Activated T-cell treated with anti-CD3 and anti-CD28 coated beads for 24 hours (primary cell): ENCODE data around the gene PCDHGA3.
"Not testable (repeated sequence)": the region's sequence is repeated elsewhere in the genome, so short reads cannot be mapped to it uniquely, and the experiment has no call there.

Experiments used
- DNase-seq: peaks from one replicate; pipeline ENCODE4 v3.0.0-alpha.2; 2020; ENCODE audit warnings: low read depth

Gene PCDHGA3

GRCh38 chr5:141349917-141350619 lies 6.4 kb downstream of the PCDHGA3 start, which contains the start of gene PCDHGB1:
Gene PCDHGB1 (plus strand): TSS chr5:141350099. CDS start chr5:141350261, 162 bp downstream.
- DNase-seq, result no peak

DNA sequence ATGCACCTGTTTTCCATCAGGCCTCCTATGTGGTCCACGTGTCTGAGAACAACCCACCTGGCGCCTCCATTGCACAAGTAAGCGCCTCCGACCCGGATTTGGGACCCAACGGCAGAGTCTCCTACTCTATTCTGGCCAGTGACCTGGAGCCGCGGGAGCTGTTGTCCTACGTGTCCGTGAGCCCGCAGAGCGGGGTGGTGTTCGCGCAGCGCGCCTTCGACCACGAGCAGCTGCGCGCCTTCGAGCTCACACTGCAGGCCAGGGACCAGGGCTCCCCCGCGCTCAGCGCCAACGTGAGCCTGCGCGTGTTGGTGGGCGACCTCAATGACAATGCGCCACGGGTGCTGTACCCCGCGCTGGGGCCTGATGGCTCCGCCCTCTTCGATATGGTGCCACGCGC lies 8.0 kb downstream of the PCDHGA3 start:
- no peak for DNase-seq

GRCh38 chr5:141354900-141355469 lies 11.4 kb downstream of the PCDHGA3 start, which contains the start of gene PCDHGA4:
Gene PCDHGA4 (plus strand): TSS chr5:141355021. CDS start chr5:141355108, 87 bp downstream.
- DNase-seq, result no peak

- DNase-seq, result no peak
Observed at GRCh38 chr5:141355641-141356040, 12.0 kb downstream of the PCDHGA3 start.

GRCh38 chr5:141356133-141356532 lies 12.5 kb downstream of the PCDHGA3 start:
- DNase-seq, result no peak

- no peak for DNase-seq
Observed at GRCh38 chr5:141356950-141357349, 13.3 kb downstream of the PCDHGA3 start.

DNA sequence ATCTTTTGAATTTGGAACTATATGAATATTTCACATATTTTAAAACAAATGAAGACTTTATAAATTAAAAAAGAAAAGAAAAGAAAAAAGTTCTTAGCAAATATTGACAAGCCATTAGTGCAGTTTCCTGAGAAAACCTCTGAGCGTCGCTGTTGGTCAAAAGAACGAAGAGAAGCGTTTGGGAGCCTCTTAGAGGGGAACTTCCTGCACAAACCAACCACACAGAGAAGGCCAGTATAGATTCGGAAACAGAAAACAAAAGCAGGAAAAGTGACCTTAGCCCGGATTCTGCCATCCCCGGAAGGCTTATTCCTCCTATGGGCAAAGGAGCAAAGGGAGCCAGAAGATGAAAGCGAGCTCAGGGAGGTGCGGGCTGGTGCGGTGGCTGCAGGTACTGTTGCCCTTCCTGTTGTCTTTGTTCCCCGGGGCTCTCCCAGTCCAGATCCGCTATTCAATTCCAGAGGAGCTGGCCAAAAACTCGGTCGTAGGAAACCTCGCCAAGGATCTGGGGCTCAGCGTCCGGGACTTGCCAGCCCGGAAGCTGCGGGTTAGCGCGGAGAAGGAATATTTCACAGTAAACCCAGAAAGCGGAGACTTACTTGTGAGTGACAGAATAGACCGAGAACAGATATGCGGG lies 16.3 kb downstream of the PCDHGA3 start, which contains the start of gene PCDHGB2:
Gene PCDHGB2 (plus strand): TSS at position 205 of the 637 bp plus-strand sequence. CDS start 142 bp downstream, at position 347.
- no peak for DNase-seq

- DNase-seq, result no peak
Observed at GRCh38 chr5:141360685-141361084, 17.1 kb downstream of the PCDHGA3 start.

- no peak for DNase-seq
Observed at GRCh38 chr5:141362719-141363118, 19.1 kb downstream of the PCDHGA3 start.

GRCh38 chr5:141363952-141364660 lies 20.5 kb downstream of the PCDHGA3 start, which contains the start of gene PCDHGA5:
Gene PCDHGA5 (plus strand): TSS chr5:141364162. CDS start chr5:141364331, 169 bp downstream.
- DNase-seq, result no peak

DNA sequence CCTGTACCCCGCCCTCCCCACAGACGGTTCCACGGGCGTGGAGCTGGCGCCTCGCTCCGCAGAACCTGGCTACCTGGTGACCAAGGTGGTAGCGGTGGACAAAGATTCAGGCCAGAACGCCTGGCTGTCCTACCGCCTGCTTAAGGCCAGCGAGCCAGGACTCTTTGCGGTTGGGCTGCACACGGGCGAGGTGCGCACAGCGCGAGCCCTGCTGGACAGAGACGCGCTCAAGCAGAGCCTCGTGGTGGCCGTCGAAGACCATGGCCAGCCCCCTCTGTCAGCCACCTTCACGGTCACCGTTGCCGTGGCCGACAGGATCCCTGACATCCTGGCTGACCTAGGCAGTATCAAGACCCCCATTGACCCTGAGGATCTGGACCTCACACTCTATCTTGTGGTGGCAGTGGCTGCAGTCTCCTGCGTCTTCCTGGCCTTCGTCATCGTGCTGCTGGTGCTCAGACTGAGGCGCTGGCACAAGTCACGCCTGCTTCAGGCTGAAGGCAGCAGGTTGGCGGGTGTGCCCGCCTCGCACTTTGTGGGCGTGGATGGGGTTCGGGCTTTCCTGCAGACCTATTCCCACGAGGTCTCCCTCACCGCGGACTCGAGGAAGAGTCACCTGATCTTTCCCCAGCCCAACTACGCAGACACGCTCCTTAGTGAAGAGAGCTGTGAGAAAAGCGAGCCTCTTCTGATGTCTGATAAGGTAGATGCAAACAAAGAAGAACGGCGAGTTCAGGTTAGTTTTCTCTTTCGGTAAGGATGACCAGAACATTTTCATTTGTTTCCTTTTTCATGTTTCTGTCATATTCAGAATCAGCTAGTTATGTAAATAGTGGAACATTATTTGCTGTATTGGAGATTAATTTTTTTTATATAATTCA lies 22.6 kb downstream of the PCDHGA3 start:
- no peak for DNase-seq

DNA sequence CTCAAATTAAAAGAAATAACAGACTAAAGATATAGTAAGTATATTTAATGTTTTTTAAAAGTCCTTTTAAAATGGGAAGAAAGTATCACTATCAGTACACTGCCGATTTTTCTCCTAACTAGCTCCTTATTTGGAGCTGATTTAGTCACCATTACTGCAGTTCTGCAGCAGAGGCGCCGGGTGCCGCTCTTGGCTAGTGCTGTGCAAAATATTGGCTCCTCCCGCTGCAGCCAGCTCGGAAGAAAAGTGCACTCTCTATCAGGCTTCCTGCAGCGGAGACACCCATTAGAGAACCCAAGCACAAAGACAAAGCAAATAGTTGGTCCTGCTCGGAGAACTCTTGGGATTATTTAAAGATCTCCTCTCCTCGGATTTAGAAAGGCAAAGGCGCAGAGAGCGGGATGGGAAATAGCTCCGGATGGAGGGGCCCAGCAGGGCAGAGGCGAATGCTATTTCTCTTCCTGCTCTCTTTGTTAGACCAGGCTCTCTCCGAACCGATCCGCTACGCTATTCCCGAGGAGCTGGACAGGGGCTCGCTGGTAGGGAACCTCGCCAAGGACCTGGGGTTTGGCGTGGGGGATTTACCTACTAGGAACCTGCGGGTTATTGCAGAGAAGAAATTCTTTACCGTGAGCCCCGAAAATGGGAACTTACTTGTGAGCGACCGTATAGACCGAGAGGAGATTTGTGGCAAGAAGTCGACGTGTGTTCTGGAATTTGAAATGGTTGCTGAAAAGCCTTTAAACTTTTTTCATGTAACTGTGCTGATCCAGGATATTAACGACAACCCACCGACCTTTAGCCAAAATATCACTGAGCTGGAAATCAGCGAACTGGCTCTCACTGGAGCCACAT lies 26.6 kb downstream of the PCDHGA3 start, which contains the start of gene PCDHGB3:
Gene PCDHGB3 (plus strand): TSS at position 249 of the 855 bp plus-strand sequence. CDS start 153 bp downstream, at position 402.
- no peak for DNase-seq

DNA sequence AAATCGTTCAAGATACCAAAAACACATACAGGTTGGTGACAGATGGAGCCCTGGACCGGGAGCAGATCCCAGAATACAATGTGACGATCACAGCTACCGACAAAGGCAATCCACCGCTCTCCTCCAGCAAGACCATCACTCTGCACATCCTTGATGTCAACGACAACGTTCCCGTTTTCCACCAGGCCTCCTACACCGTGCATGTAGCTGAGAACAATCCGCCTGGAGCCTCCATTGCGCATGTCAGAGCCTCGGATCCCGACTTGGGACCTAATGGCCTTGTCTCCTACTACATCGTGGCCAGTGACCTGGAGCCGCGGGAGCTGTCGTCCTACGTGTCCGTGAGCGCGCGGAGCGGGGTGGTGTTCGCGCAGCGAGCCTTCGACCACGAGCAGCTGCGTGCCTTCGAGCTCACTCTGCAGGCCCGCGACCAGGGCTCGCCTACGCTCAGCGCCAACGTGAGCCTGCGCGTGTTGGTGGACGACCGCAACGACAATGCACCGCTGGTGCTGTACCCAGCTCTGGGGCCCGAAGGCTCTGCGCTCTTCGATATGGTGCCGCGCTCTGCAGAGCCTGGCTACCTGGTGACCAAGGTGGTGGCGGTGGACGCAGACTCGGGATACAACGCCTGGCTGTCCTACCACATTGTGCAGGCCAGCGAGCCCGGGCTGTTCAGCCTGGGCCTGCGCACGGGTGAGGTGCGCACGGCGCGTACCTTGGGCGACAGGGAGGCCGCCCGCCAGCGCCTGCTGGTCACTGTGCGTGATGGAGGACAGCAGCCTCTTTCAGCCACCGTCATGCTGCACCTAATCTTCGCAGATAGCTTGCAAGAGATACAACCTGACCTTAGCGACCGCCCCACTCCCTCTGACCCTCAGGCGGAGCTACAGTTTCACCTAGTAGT lies 28.2 kb downstream of the PCDHGA3 start:
- no peak for DNase-seq

GRCh38 chr5:141373673-141374317 lies 30.2 kb downstream of the PCDHGA3 start, which contains the start of gene PCDHGA6:
Gene PCDHGA6 (plus strand): TSS chr5:141373891. CDS start chr5:141374084, 193 bp downstream.
- DNase-seq, result no peak

GRCh38 chr5:141374627-141375026 lies 31.0 kb downstream of the PCDHGA3 start:
- DNase-seq, result no peak

DNA sequence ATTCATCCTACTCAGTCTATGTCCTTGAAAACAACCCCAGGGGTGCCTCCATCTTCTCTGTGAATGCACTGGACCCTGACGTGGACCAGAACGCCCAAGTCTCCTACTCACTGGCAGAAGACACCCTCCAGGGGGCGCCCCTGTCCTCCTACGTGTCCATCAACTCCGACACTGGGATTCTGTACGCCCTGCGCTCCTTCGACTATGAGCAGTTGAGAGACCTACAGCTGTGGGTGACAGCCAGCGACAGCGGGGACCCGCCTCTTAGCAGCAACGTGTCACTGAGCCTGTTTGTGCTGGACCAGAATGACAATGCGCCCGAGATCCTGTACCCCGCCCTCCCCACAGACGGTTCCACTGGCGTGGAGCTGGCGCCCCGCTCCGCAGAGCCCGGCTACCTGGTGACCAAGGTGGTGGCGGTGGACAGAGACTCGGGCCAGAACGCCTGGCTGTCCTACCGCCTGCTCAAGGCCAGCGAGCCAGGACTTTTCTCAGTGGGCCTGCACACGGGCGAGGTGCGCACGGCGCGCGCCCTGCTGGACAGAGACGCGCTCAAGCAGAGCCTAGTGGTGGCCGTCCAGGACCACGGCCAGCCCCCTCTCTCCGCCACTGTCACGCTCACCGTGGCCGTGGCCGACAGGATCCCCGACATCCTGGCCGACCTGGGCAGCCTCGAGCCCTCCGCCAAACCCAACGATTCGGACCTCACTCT lies 32.0 kb downstream of the PCDHGA3 start:
- not testable (repeated sequence) for DNase-seq

- DNase-seq, result no peak
Observed at GRCh38 chr5:141382469-141383294, 39.1 kb downstream of the PCDHGA3 start, which contains the start of gene PCDHGA7. Gene PCDHGA7 (plus strand): TSS chr5:141382742. CDS start chr5:141382900, 158 bp downstream.
